ENCODE results near the gene DMRTB1. TPM values are rescaled to one million over a fixed set of nuclear protein-coding genes. Genes with fewer than 3 reads are reported as not detected.

DMRTB1 gene
- total RNA-seq, 1 experiment from 2014 or later = not detected

DNA sequence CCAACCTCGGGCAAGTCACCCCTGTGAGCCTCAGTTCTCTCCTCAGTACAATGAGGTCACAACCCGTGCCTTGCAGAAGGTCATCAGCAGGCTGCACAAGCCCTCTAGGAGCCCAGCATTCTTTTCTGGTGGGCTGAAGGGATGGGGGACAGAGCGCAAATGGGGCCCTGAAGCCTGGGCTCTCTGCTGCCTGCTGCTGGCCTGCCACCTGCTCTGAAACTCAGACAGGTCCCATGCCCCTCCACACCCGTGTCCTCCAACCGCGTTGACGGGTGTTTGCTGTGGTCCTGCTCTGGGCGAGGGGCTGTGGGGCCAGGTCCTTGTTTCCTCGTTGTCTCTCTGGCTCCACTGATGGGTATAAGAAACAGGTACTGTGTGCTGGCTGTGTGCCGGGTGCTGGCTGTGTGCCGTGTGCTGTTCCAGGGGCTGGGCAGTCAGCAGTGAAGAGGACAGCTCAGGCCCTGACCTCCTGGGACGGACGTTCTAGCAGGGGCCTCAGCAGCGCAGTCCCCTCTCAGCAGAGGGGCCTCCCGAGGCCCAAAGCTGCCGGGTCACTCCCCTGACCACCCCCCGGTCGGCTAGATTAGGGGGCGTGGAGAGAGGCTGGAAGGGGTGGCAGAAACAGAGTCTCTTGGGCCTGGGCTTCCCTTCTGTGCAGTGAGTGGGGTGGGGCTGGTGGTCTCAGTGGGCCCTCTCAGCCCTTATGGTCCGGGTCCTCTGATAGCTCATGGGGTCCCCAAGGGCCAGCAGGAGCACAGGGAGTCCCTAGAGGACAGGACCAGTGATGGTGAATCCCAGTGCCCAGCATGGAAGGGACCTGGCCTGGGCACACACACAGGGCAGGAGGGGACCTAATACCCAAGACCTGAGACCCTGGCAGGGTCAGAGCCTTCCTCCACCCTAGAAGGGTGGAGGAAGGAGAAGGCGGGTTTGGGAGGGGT lies 42.1 kb downstream of the DMRTB1 start:
- Histone ChIP-seq H3K36me3 (ENCODE audit: control insufficient read depth in 1 of 2, insufficient read depth in 2 of 2, low read length in 2 of 2) (no peaks in the 10 kb centered on the region), H3K4me3 (replicated peaks in 1 of 2; ENCODE audit: low read depth in 1 of 2, low read length in 2 of 2) (no peak overlapping the region), H3K27ac (ENCODE audit: low read depth, low read length) (no peak overlapping the region), H3K4me1 (ENCODE audit: control insufficient read depth in 1 of 2, insufficient read depth in 2 of 2, low read length in 2 of 2) (peaks cover 0 to 6% of the 10 kb centered on the region in 2 experiments; a peak in 1 of 4 replicates), H4K20me1 (ENCODE audit: insufficient read depth) (no peaks in the 10 kb centered on the region), H2AFZ (ENCODE audit: low read depth, low read length, poor library complexity, severe bottlenecking) (no peak overlapping the region), H3K27me3 (ENCODE audit: insufficient read depth, low read length) (no peaks in the 10 kb centered on the region), H3K9me2 (ENCODE audit: insufficient read depth) (no peaks in the 10 kb centered on the region), H3K9ac (ENCODE audit: low read length) (no peak overlapping the region), H3K4me2 (ENCODE audit: low read length) (no peak overlapping the region), H3K9me3 (ENCODE audit: control insufficient read depth in 1 of 2, insufficient read depth in 1 of 2, low read depth in 1 of 2, low read length in 2 of 2) (no peaks in the 10 kb centered on the region), H3K79me2 (ENCODE audit: insufficient read depth, low read length) (no peaks in the 10 kb centered on the region)
- DNase-seq (ENCODE audit: low read depth, low spot score) (no peak), ATAC-seq (no peak)
- TF ChIP-seq YY1 (IDR thresholded peaks at IDR 0.05; ENCODE audit: extremely low read depth, insufficient replicate concordance, low read depth, low read length) (no peak), EZH2 (IDR thresholded peaks at IDR 0.05) (no peak), ELF1 (IDR thresholded peaks at IDR 0.05; ENCODE audit: borderline replicate concordance, low read depth) (no peak), CTCF (IDR thresholded peaks at IDR 0.05 in 2 of 3, conservative IDR thresholded peaks at IDR 0.05 in 1 of 3; ENCODE audit: borderline replicate concordance in 1 of 3, insufficient read depth in 1 of 3, low read depth in 2 of 3, low read length in 2 of 3) (no peak), SIN3A (IDR thresholded peaks at IDR 0.05; ENCODE audit: low read depth) (no peak), ZNF274 (IDR thresholded peaks at IDR 0.05; ENCODE audit: low read depth, low read length) (no peak), ZFX (IDR thresholded peaks at IDR 0.05) (no peak), CEBPB (IDR thresholded peaks at IDR 0.05; ENCODE audit: low read depth) (no peak), ATF3 (IDR thresholded peaks at IDR 0.05) (no peak)
- TF ChIP-seq, protein P1, sequence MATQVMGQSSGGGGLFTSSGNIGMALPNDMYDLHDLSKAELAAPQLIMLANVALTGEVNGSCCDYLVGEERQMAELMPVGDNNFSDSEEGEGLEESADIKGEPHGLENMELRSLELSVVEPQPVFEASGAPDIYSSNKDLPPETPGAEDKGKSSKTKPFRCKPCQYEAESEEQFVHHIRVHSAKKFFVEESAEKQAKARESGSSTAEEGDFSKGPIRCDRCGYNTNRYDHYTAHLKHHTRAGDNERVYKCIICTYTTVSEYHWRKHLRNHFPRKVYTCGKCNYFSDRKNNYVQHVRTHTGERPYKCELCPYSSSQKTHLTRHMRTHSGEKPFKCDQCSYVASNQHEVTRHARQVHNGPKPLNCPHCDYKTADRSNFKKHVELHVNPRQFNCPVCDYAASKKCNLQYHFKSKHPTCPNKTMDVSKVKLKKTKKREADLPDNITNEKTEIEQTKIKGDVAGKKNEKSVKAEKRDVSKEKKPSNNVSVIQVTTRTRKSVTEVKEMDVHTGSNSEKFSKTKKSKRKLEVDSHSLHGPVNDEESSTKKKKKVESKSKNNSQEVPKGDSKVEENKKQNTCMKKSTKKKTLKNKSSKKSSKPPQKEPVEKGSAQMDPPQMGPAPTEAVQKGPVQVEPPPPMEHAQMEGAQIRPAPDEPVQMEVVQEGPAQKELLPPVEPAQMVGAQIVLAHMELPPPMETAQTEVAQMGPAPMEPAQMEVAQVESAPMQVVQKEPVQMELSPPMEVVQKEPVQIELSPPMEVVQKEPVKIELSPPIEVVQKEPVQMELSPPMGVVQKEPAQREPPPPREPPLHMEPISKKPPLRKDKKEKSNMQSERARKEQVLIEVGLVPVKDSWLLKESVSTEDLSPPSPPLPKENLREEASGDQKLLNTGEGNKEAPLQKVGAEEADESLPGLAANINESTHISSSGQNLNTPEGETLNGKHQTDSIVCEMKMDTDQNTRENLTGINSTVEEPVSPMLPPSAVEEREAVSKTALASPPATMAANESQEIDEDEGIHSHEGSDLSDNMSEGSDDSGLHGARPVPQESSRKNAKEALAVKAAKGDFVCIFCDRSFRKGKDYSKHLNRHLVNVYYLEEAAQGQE (IDR thresholded peaks at IDR 0.05; ENCODE audit: low read depth) = no peak
- intact Hi-C loops (cut with micrococcal nuclease) = no loop called here
- POLR2A ChIA-PET = no interaction called here
- RAD21 ChIA-PET (ENCODE audit: low non-redundant PET in 1 of 2, low total read pairs in 2 of 2, uncharacterized antibody in 2 of 2, unreplicated experiment in 2 of 2) = no interaction called here
- BruUV-seq (replicated peaks) = no TSS peak
- CTCF ChIA-PET = no interaction called here
